PC-9 (cell line): Measurements from ENCODE around the gene PRAMEF17.
"Not testable (repeated sequence)": the region's sequence is repeated elsewhere in the genome, so short reads cannot be mapped to it uniquely, and the experiment has no call there.

ENCODE experiments used
- EZH2 ChIP-seq: fragments of 200-600 bp; sonication (generic); IDR thresholded peaks from 2 replicates; pipeline ENCODE4 v1.8.0; 2017; ENCODE audit warnings: antibody characterized with exemption, low read depth
- TF ChIP-seq, protein P1 (sequence below): fragments of 200-600 bp; sonication (generic); conservative IDR thresholded peaks from 2 replicates; pipeline ENCODE4 v1.6.1; 2017; ENCODE audit warnings: mixed run types, antibody characterized with exemption, mild to moderate bottlenecking, moderate library complexity

DNA sequence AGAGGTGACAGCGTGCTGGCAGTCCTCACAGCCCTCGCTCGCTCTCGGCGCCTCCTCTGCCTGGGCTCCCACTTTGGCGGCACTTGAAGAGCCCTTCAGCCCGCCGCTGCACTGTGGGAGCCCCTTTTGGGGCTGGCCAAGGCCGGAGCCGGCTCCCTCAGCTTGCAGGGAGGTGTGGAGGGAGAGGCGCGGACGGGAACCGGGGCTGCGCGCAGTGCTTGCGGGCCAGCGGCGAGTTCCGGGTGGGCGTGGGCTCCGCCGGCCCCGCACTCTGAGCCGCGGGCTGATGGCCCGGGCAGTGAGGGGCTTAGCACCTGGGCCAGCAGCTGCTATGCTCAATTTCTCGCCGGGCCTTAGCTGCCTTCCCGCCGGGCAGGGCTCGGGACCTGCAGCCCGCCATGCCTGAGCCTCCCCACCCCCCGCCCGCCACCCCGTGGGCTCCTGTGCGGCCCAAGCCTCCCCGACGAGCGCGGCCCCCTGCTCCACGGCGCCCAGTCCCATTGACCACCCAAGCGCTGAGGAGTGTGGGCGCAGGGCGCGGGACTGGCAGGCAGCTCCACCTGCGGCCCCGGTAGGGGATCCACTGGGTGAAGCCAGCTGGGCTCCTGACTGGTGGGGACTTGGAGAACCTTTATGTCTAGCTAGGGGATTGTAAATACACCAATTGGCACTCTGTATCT lies 49.8 kb downstream of the PRAMEF17 start:
- not testable (repeated sequence) for TF ChIP-seq EZH2
- TF ChIP-seq, protein P1, sequence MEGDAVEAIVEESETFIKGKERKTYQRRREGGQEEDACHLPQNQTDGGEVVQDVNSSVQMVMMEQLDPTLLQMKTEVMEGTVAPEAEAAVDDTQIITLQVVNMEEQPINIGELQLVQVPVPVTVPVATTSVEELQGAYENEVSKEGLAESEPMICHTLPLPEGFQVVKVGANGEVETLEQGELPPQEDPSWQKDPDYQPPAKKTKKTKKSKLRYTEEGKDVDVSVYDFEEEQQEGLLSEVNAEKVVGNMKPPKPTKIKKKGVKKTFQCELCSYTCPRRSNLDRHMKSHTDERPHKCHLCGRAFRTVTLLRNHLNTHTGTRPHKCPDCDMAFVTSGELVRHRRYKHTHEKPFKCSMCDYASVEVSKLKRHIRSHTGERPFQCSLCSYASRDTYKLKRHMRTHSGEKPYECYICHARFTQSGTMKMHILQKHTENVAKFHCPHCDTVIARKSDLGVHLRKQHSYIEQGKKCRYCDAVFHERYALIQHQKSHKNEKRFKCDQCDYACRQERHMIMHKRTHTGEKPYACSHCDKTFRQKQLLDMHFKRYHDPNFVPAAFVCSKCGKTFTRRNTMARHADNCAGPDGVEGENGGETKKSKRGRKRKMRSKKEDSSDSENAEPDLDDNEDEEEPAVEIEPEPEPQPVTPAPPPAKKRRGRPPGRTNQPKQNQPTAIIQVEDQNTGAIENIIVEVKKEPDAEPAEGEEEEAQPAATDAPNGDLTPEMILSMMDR: not testable (repeated sequence)
